Suprapubic skin (tissue), 4 donors: ENCODE results near the gene MYLK4. TPM values are rescaled to one million over a fixed set of nuclear protein-coding genes. Genes with fewer than 3 reads are reported as not detected.

Source experiments
- DNase-seq, 2 donors: peaks; one replicate each; pipeline ENCODE4 v3.0.0-alpha.2; 2019; ENCODE audit warnings: low spot score in 2 of 2
- H3K27ac ChIP-seq: fragments of 200-600 bp; sonication (generic); one replicate; pipeline ENCODE4 v1.5.1; 2019
- H3K27me3 ChIP-seq: fragments of 200-600 bp; sonication (generic); one replicate; pipeline ENCODE4 v1.5.1; 2019
- H3K36me3 ChIP-seq: fragments of 200-600 bp; sonication (generic); one replicate; pipeline ENCODE4 v1.5.1; 2019
- H3K4me1 ChIP-seq: fragments of 200-600 bp; sonication (generic); one replicate; pipeline ENCODE4 v1.5.1; 2019
- H3K4me3 ChIP-seq: fragments of 200-600 bp; sonication (generic); one replicate; pipeline ENCODE4 v1.5.1; 2019; ENCODE audit warnings: mild to moderate bottlenecking
- H3K9me3 ChIP-seq: fragments of 200-600 bp; sonication (generic); one replicate; pipeline ENCODE4 v1.5.1; 2019
- CTCF ChIP-seq, 2 donors: fragments of 200-600 bp in 1 of 2; fragments of 450-650 bp in 1 of 2; sonication (generic) in 1 of 2; IDR thresholded peaks; one replicate each; pipeline ENCODE4 v1.5.1; 2016 to 2019; ENCODE audit warnings: antibody characterized with exemption in 2 of 2, mild to moderate bottlenecking in 1 of 2, moderate library complexity in 1 of 2
- EP300 ChIP-seq: sonication (generic); formaldehyde crosslinking; IDR thresholded peaks from one replicate; pipeline ENCODE4 v1.6.1; 2017; ENCODE audit warnings: antibody characterized with exemption
- POLR2A ChIP-seq, 2 donors: fragments of 450-650 bp; IDR thresholded peaks; one replicate each; pipeline ENCODE4 v1.6.1; 2017; ENCODE audit warnings: antibody characterized with exemption in 2 of 2, mild to moderate bottlenecking in 2 of 2, moderate library complexity in 2 of 2
- POLR2AphosphoS5 ChIP-seq, 3 donors: sonication (generic); formaldehyde crosslinking; IDR thresholded peaks; one replicate each; pipeline ENCODE4 v1.6.1; 2017; ENCODE audit warnings: antibody characterized with exemption in 3 of 3
- WGBS: methylation state at CpG from one replicate; pipeline ENCODE4 v1.1.5; 2018; 5-methylcytosine and 5-hydroxymethylcytosine counted together
- total RNA-seq, 4 donors: library from RNA; depleted of rRNA; stranded (reverse); fragments of >200 nt; gene quantifications; one replicate each; pipeline ENCODE4 v1.1.0, GENCODE V29; 2016

MYLK4 gene
- total RNA-seq, 4 donors from 2014 or later = 1.8 to 6.6 (median 3.5) TPM

- no peak for DNase-seq
- Histone ChIP-seq H3K9me3 (no peaks in the 10 kb centered on the region), H3K27ac (no peak overlapping the region), H3K4me1 (peaks cover 3% of the 10 kb centered on the region), H3K4me3 (no peak overlapping the region), H3K27me3 (no peaks in the 10 kb centered on the region), H3K36me3 (no peaks in the 10 kb centered on the region)
- WGBS = 26% methylated on average over 5 of the region's 5 CpGs
- TF ChIP-seq EP300 = no peak
- TF ChIP-seq CTCF (IDR thresholded peaks at IDR 0.05) = peak; percentile 47 to 55
- TF ChIP-seq POLR2AphosphoS5 (IDR thresholded peaks at IDR 0.05) = no peak
- no peak for TF ChIP-seq POLR2A (IDR thresholded peaks at IDR 0.05)
Measured at GRCh38 chr6:2738373-2738979, 12.2 kb downstream of the MYLK4 start.

GRCh38 chr6:2737885-2738284, 12.8 kb downstream of the MYLK4 start:
- H3K4me1 ChIP-seq = peaks cover 3% of the 10 kb centered on the region
- TF ChIP-seq POLR2AphosphoS5 (IDR thresholded peaks at IDR 0.05) (no peak), POLR2A (IDR thresholded peaks at IDR 0.05) (no peak), CTCF (IDR thresholded peaks at IDR 0.05) (no peak), EP300 (no peak)
- 48% methylated on average over 3 of the region's 3 CpGs for WGBS
- DNase-seq = no peak
- no peaks in the 10 kb centered on the region for H3K9me3 ChIP-seq
- no peaks in the 10 kb centered on the region for H3K27me3 ChIP-seq
- no peak overlapping the region for H3K27ac ChIP-seq
- H3K4me3 ChIP-seq = no peak overlapping the region
- H3K36me3 ChIP-seq = no peaks in the 10 kb centered on the region

- no peak for DNase-seq
- no peaks in the 10 kb centered on the region for H3K36me3 ChIP-seq
- peaks cover 3% of the 10 kb centered on the region for H3K4me1 ChIP-seq
- TF ChIP-seq POLR2AphosphoS5 (IDR thresholded peaks at IDR 0.05) (no peak), CTCF (IDR thresholded peaks at IDR 0.05) (no peak), EP300 (no peak), POLR2A (IDR thresholded peaks at IDR 0.05) (no peak)
- no peaks in the 10 kb centered on the region for H3K27me3 ChIP-seq
- no peak overlapping the region for H3K27ac ChIP-seq
- no peaks in the 10 kb centered on the region for H3K9me3 ChIP-seq
- 57% methylated on average over 2 of the region's 2 CpGs for WGBS
- no peak overlapping the region for H3K4me3 ChIP-seq
Measured at GRCh38 chr6:2734488-2735166, 16.1 kb downstream of the MYLK4 start.

- no peaks in the 10 kb centered on the region for H3K27me3 ChIP-seq
- TF ChIP-seq POLR2AphosphoS5 (IDR thresholded peaks at IDR 0.05) (no peak), POLR2A (IDR thresholded peaks at IDR 0.05) (no peak), EP300 (no peak), CTCF (IDR thresholded peaks at IDR 0.05) (no peak)
- no peak overlapping the region for H3K4me3 ChIP-seq
- H3K9me3 ChIP-seq = no peaks in the 10 kb centered on the region
- no peaks in the 10 kb centered on the region for H3K36me3 ChIP-seq
- WGBS = 93% methylated on average over 22 of the region's 22 CpGs
- H3K27ac ChIP-seq = no peak overlapping the region
- peaks cover 3% of the 10 kb centered on the region for H3K4me1 ChIP-seq
- DNase-seq = no peak
Measured at GRCh38 chr6:2733736-2734480, 16.8 kb downstream of the MYLK4 start.

GRCh38 chr6:2733324-2733723, 17.4 kb downstream of the MYLK4 start:
- peak in 1 of 2 donors; percentile 72 for DNase-seq
- no peak overlapping the region for H3K27ac ChIP-seq
- no peaks in the 10 kb centered on the region for H3K27me3 ChIP-seq
- no peaks in the 10 kb centered on the region for H3K36me3 ChIP-seq
- no peaks in the 10 kb centered on the region for H3K9me3 ChIP-seq
- no peak for TF ChIP-seq EP300
- H3K4me3 ChIP-seq = no peak overlapping the region
- 79% methylated on average over 5 of the region's 5 CpGs for WGBS
- H3K4me1 ChIP-seq = peaks cover 3% of the 10 kb centered on the region
